ENCODE data around the gene ASNS.
"Not testable (repeated sequence)": the region's sequence is repeated elsewhere in the genome, so short reads cannot be mapped to it uniquely, and the experiment has no call there.

DNA sequence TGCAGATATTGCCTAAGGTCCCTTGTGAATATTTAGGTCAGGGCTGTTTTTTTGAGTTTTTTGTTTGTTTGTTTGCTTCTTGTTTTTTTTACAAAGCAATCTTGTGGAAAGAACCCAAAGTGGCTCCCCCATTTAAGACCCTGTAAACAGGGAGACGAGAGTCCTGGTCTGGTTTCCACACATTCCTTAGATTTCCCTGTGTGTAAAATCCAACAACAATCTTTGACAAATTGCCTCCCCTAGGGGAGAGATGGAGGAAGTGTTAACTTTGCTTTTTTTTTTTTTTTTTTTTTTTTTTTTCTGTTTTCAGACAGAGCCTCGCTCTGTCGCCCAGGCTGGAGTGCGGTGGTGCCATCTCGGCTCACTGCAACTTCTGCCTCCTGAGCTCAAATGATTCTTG is 40.1 kb upstream of the ASNS start:
- not testable (repeated sequence) for TF ChIP-seq POLR2AphosphoS5 (IDR thresholded peaks at IDR 0.05)
- TF ChIP-seq, protein P1, sequence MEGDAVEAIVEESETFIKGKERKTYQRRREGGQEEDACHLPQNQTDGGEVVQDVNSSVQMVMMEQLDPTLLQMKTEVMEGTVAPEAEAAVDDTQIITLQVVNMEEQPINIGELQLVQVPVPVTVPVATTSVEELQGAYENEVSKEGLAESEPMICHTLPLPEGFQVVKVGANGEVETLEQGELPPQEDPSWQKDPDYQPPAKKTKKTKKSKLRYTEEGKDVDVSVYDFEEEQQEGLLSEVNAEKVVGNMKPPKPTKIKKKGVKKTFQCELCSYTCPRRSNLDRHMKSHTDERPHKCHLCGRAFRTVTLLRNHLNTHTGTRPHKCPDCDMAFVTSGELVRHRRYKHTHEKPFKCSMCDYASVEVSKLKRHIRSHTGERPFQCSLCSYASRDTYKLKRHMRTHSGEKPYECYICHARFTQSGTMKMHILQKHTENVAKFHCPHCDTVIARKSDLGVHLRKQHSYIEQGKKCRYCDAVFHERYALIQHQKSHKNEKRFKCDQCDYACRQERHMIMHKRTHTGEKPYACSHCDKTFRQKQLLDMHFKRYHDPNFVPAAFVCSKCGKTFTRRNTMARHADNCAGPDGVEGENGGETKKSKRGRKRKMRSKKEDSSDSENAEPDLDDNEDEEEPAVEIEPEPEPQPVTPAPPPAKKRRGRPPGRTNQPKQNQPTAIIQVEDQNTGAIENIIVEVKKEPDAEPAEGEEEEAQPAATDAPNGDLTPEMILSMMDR (IDR thresholded peaks at IDR 0.05) = not testable (repeated sequence)
